ENCODE data around the gene HECW1.

HECW1 gene

DNA sequence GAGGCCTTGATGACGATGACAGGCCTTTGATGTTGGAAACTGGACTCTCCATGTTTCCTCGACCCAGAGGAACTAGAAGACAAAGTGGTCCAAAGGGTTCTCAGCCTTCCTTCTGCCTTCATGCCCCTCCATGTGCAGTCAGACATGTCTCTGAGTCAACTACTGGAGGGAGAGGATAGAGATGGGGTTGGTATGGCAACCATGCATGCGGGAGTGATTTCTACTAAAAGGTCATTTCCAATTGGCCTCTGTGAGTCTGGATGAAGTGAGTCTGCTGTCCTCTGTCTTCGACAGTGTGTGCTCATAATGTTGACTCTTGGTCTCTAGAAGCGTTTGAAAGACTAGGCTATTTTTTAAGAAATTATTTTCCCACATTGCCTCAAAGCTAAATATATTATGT lies 499.7 kb downstream of the HECW1 start:
- Histone ChIP-seq H4K20me1 (ENCODE audit: insufficient read depth, low read length, poor library complexity, severe bottlenecking) (peaks cover 35% of the 10 kb centered on the region), H3K79me2 (ENCODE audit: insufficient read depth, low read length) (peaks cover 75% of the 10 kb centered on the region; the same call in 1 of the 2 replicates), H3F3A (ENCODE audit: low read depth) (no peaks in the 10 kb centered on the region), H3K4me3 (ENCODE audit: low read length, poor library complexity, severe bottlenecking) (no peak overlapping the region), H3K9me2 (replicated peaks; ENCODE audit: low read depth, low read length) (no peaks in the 10 kb centered on the region), H2AFZ (ENCODE audit: low read length) (no peak overlapping the region), H3K9me3 (ENCODE audit: insufficient read depth, low read depth, low read length) (no peaks in the 10 kb centered on the region), H3K4me1 (ENCODE audit: insufficient read depth, low read length, poor library complexity, severe bottlenecking) (no peaks in the 10 kb centered on the region), H3K9ac (ENCODE audit: low read depth, low read length, poor library complexity, severe bottlenecking) (no peak overlapping the region), H3K4me2 (ENCODE audit: low read depth, low read length, poor library complexity, severe bottlenecking) (no peak overlapping the region), H3K27me3 (ENCODE audit: insufficient read depth, low read length, poor library complexity, severe bottlenecking) (no peaks in the 10 kb centered on the region), H3K36me3 (ENCODE audit: insufficient read depth, low read length) (peaks cover 78% of the 10 kb centered on the region)
- no peak for TF ChIP-seq EZH2phosphoT487 (IDR thresholded peaks at IDR 0.05; ENCODE audit: borderline replicate concordance)
- TF ChIP-seq, protein P1, sequence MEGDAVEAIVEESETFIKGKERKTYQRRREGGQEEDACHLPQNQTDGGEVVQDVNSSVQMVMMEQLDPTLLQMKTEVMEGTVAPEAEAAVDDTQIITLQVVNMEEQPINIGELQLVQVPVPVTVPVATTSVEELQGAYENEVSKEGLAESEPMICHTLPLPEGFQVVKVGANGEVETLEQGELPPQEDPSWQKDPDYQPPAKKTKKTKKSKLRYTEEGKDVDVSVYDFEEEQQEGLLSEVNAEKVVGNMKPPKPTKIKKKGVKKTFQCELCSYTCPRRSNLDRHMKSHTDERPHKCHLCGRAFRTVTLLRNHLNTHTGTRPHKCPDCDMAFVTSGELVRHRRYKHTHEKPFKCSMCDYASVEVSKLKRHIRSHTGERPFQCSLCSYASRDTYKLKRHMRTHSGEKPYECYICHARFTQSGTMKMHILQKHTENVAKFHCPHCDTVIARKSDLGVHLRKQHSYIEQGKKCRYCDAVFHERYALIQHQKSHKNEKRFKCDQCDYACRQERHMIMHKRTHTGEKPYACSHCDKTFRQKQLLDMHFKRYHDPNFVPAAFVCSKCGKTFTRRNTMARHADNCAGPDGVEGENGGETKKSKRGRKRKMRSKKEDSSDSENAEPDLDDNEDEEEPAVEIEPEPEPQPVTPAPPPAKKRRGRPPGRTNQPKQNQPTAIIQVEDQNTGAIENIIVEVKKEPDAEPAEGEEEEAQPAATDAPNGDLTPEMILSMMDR (conservative IDR thresholded peaks at IDR 0.05; ENCODE audit: low read length): no peak

DNA sequence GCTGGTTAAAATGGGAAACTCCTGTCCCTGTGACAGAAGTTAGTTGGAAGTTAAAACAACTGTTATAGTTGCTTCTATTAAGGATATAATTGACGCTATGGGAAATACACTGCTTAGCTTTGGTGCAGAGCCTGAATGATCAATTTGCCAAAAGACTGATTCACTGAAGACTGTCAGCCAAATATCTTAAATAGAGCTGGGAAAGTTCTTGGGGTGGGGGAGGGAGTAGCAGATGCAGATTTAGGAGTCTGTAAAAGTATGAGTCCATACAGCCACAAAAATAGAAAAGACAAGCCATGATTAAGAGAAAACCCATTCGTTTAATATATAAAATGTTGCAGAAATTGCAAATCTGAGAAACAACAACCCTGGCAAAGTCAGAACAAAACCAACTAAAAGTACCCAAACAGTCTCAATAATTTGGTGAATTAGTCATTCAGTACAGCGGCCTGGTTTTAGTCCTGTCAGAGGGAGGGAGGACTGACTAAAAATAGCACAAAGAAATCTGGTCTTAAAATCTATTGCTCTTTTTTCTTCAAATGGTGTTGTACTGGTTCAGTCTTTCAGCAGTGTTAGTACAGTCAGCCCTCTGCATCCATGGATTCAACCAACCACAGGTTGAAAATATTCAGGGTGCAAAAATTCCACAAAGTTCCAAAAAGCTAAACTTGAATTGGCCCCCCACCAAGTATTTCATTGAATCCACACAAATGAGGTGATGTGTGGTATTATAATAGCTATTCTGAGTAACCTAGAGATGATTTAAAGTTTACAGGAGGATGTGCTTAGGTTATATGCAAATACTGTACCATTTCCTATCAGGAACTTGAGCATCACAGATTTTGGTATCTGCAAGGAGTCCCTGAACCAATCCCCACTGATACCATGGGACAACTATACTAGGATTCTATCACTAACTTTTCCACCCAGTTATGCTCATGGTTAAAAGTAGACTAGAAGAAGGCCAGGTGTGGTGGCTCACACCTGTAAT lies 500.4 kb downstream of the HECW1 start:
- no peak overlapping the region for H3K9ac ChIP-seq (ENCODE audit: low read depth, low read length, poor library complexity, severe bottlenecking)
- H3F3A ChIP-seq (ENCODE audit: low read depth): no peaks in the 10 kb centered on the region
- no peaks in the 10 kb centered on the region for H3K4me1 ChIP-seq (ENCODE audit: insufficient read depth, low read length, poor library complexity, severe bottlenecking)
- no peak overlapping the region for H2AFZ ChIP-seq (ENCODE audit: low read length)
- no peaks in the 10 kb centered on the region for H3K27me3 ChIP-seq (ENCODE audit: insufficient read depth, low read length, poor library complexity, severe bottlenecking)
- H4K20me1 ChIP-seq (ENCODE audit: insufficient read depth, low read length, poor library complexity, severe bottlenecking): peaks cover 35% of the 10 kb centered on the region
- peaks cover 81% of the 10 kb centered on the region for H3K36me3 ChIP-seq (ENCODE audit: insufficient read depth, low read length)
- no peak overlapping the region for H3K4me3 ChIP-seq (ENCODE audit: low read length, poor library complexity, severe bottlenecking)
- no peaks in the 10 kb centered on the region for H3K9me2 ChIP-seq (replicated peaks; ENCODE audit: low read depth, low read length)
- H3K4me2 ChIP-seq (ENCODE audit: low read depth, low read length, poor library complexity, severe bottlenecking): no peak overlapping the region
- TF ChIP-seq EZH2phosphoT487 (IDR thresholded peaks at IDR 0.05; ENCODE audit: borderline replicate concordance): no peak
- TF ChIP-seq, protein P1 (conservative IDR thresholded peaks at IDR 0.05; ENCODE audit: low read length): no peak
- no peaks in the 10 kb centered on the region for H3K9me3 ChIP-seq (ENCODE audit: insufficient read depth, low read depth, low read length)
- peaks cover 73% of the 10 kb centered on the region; the same call in 1 of the 2 replicates for H3K79me2 ChIP-seq (ENCODE audit: insufficient read depth, low read length)
